Thoracic aorta (tissue), 2 donors: ENCODE results near the gene GEMIN2. TPM values are rescaled to one million over a fixed set of nuclear protein-coding genes. Genes with fewer than 3 reads are reported as not detected.
A peak's percentile ranks its signal among the peaks of the same experiment; 100 is the strongest.

ENCODE experiments used
- ATAC-seq: fragments of 150-250 bp; one replicate; pipeline ENCODE4 v1.8.0; 2017; ENCODE audit warnings: low read depth; ENCODE audit not compliant: insufficient number of reproducible peaks, low FRiP score
- DNase-seq: peaks from one replicate; pipeline ENCODE4 v3.0.0-alpha.2; 2020; ENCODE audit warnings: low spot score
- H3K27ac ChIP-seq, 2 donors: fragments of 200-600 bp; sonication (generic); 1 replicate in 1 of 2; 2 replicates in 1 of 2; pipeline ENCODE4 v1.5.1; 2016; ENCODE audit warnings: mild to moderate bottlenecking in 2 of 2, moderate library complexity in 2 of 2
- H3K27me3 ChIP-seq: fragments of 200-600 bp; sonication (generic); replicated peaks from 2 replicates; pipeline ENCODE4 v1.6.0; 2016; ENCODE audit warnings: mild to moderate bottlenecking; ENCODE audit not compliant: insufficient read depth
- H3K36me3 ChIP-seq: fragments of 200-600 bp; sonication (generic); one replicate; pipeline ENCODE4 v1.5.1; 2016
- H3K4me1 ChIP-seq, 2 donors: fragments of 200-600 bp; sonication (generic); 1 replicate in 1 of 2; 2 replicates in 1 of 2; pipeline versions ENCODE4 v1.5.1 to v1.6.0; 2016; ENCODE audit warnings: low read depth in 2 of 2, mild to moderate bottlenecking in 1 of 2; ENCODE audit not compliant: control insufficient read depth in 1 of 2
- H3K4me3 ChIP-seq: fragments of 200-600 bp; sonication (generic); 2 replicates; pipeline ENCODE4 v1.5.1; 2016; ENCODE audit warnings: mild to moderate bottlenecking
- H3K9me3 ChIP-seq: fragments of 200-600 bp; sonication (generic); 2 replicates; pipeline ENCODE4 v1.5.1; 2016
- CTCF ChIP-seq: fragments of 200-600 bp; sonication (generic); IDR thresholded peaks from one replicate; pipeline ENCODE4 v1.5.1; 2019; ENCODE audit warnings: antibody characterized with exemption
- total RNA-seq, 2 donors: library from RNA; depleted of rRNA; stranded (reverse); fragments of >200 nt; gene quantifications; one replicate each; pipeline versions ENCODE4 v1.1.0 to v1.2.3, GENCODE V29; 2016

Gene GEMIN2
- total RNA-seq, 2 donors from 2014 or later, result 7.6 to 9.5 TPM

- Histone ChIP-seq H3K27ac (peak overlapping the region in 1 of 2 donors; percentile 92), H3K36me3 (peaks cover 41% of the 10 kb centered on the region), H3K4me1 (peaks cover 15 to 30% of the 10 kb centered on the region in 2 donors), H3K27me3 (no peaks in the 10 kb centered on the region), H3K9me3 (no peaks in the 10 kb centered on the region), H3K4me3 (peak overlapping the region; percentile 99)
- TF ChIP-seq CTCF, result no peak
- DNase-seq (no peak), ATAC-seq (no peak)
These were observed 62.4 kb downstream of the GEMIN2 start for GRCh38 chr14:39176263-39177167.

GRCh38 chr14:39177168-39177545, 63.0 kb downstream of the GEMIN2 start:
- H3K27me3 ChIP-seq, result no peaks in the 10 kb centered on the region
- TF ChIP-seq CTCF, result no peak
- no peak overlapping the region for H3K27ac ChIP-seq
- ATAC-seq, result no peak
- no peak overlapping the region for H3K4me3 ChIP-seq
- DNase-seq, result no peak
- H3K36me3 ChIP-seq, result peaks cover 41% of the 10 kb centered on the region
- peaks cover 15 to 30% of the 10 kb centered on the region in 2 donors for H3K4me1 ChIP-seq
- H3K9me3 ChIP-seq, result no peaks in the 10 kb centered on the region

GRCh38 chr14:39179042-39179441, 64.9 kb downstream of the GEMIN2 start:
- H3K9me3 ChIP-seq, result no peaks in the 10 kb centered on the region
- H3K4me3 ChIP-seq, result no peak overlapping the region
- no peak for TF ChIP-seq CTCF
- no peak overlapping the region for H3K27ac ChIP-seq
- peaks cover 41% of the 10 kb centered on the region for H3K36me3 ChIP-seq
- H3K27me3 ChIP-seq, result no peaks in the 10 kb centered on the region
- ATAC-seq (no peak), DNase-seq (no peak)
- H3K4me1 ChIP-seq, result peaks cover 15 to 30% of the 10 kb centered on the region in 2 donors

GRCh38 chr14:39180553-39180952, 66.4 kb downstream of the GEMIN2 start:
- peaks cover 41% of the 10 kb centered on the region for H3K36me3 ChIP-seq
- no peak for ATAC-seq
- TF ChIP-seq CTCF, result no peak

GRCh38 chr14:39181026-39181692, 67.0 kb downstream of the GEMIN2 start:
- H3K4me1 ChIP-seq, result peaks cover 11 to 19% of the 10 kb centered on the region in 2 donors
- H3K27me3 ChIP-seq, result no peaks in the 10 kb centered on the region
- no peaks in the 10 kb centered on the region for H3K9me3 ChIP-seq
- H3K4me3 ChIP-seq, result no peak overlapping the region
- no peak for TF ChIP-seq CTCF
- H3K27ac ChIP-seq, result no peak overlapping the region
- DNase-seq (no peak), ATAC-seq (no peak)
- H3K36me3 ChIP-seq, result peaks cover 41% of the 10 kb centered on the region

More at GRCh38 chr14:39180553-39180952, 66.4 kb downstream of the GEMIN2 start:
- Histone ChIP-seq H3K27ac (no peak overlapping the region), H3K9me3 (no peaks in the 10 kb centered on the region), H3K27me3 (no peaks in the 10 kb centered on the region), H3K4me3 (no peak overlapping the region), H3K4me1 (peaks cover 15 to 25% of the 10 kb centered on the region in 2 donors)
- DNase-seq, result no peak
